Colon (tissue), 2 donors: ENCODE measurements around the gene TEP1.

Source experiments
- FAIRE-seq: peaks from 2 replicates; lab custom pipeline; 2012; peaks lifted over from hg19 to GRCh38; lab: Jason Lieb, UNC
- donor health status: control.
- donor health status: control.

Gene TEP1

GRCh38 chr14:20429801-20430669 lies 16.7 kb upstream of the TEP1 start:
- no peak for FAIRE-seq

- FAIRE-seq: no peak
These were observed 15.5 kb upstream of the TEP1 start for GRCh38 chr14:20428802-20429201.

- FAIRE-seq: no peak
These were observed 14.7 kb upstream of the TEP1 start for GRCh38 chr14:20428010-20428365.

- no peak for FAIRE-seq
These were observed 14.1 kb upstream of the TEP1 start for GRCh38 chr14:20427231-20428009.

- no peak for FAIRE-seq
These were observed 11.6 kb upstream of the TEP1 start for GRCh38 chr14:20424851-20425250.

GRCh38 chr14:20422886-20423285 lies 9.6 kb upstream of the TEP1 start:
- no peak for FAIRE-seq

GRCh38 chr14:20421267-20421666 lies 8.0 kb upstream of the TEP1 start:
- FAIRE-seq: no peak

- FAIRE-seq: no peak
These were observed 6.1 kb upstream of the TEP1 start for GRCh38 chr14:20419419-20419818.

GRCh38 chr14:20418501-20418909 lies 5.2 kb upstream of the TEP1 start:
- peak; percentile 36 for FAIRE-seq

- no peak for FAIRE-seq
These were observed 4.2 kb upstream of the TEP1 start for GRCh38 chr14:20417250-20418186.

- FAIRE-seq: no peak
These were observed 2.9 kb upstream of the TEP1 start for GRCh38 chr14:20416223-20416622.

GRCh38 chr14:20415782-20416206 lies 2.5 kb upstream of the TEP1 start:
- FAIRE-seq: no peak

GRCh38 chr14:20413744-20414082 lies 412 bp upstream of the TEP1 start:
- FAIRE-seq: no peak

- no peak for FAIRE-seq
These were observed 890 bp downstream of the TEP1 start for GRCh38 chr14:20412411-20412810.

GRCh38 chr14:20409226-20409625 lies 4.1 kb downstream of the TEP1 start:
- FAIRE-seq: no peak

- FAIRE-seq: no peak
These were observed 9.8 kb downstream of the TEP1 start for GRCh38 chr14:20403521-20403920.

GRCh38 chr14:20400965-20401593 lies 12.2 kb downstream of the TEP1 start:
- FAIRE-seq: no peak

- no peak for FAIRE-seq
These were observed 12.7 kb downstream of the TEP1 start for GRCh38 chr14:20400589-20400964.

- no peak for FAIRE-seq
These were observed 15.8 kb downstream of the TEP1 start for GRCh38 chr14:20397511-20397910.

GRCh38 chr14:20391505-20391904 lies 21.8 kb downstream of the TEP1 start:
- no peak for FAIRE-seq

- no peak for FAIRE-seq
These were observed 25.1 kb downstream of the TEP1 start for GRCh38 chr14:20388159-20388558.

- no peak for FAIRE-seq
These were observed 25.7 kb downstream of the TEP1 start for GRCh38 chr14:20387576-20387975.
